Breast epithelium (tissue), 4 donors: ENCODE data around the gene REC8. TPM values are rescaled to one million over a fixed set of nuclear protein-coding genes. Genes with fewer than 3 reads are reported as not detected.

Experiments
- DNase-seq, 2 donors: peaks; one replicate each; pipeline ENCODE4 v3.0.0-alpha.2; 2019; ENCODE audit warnings: low spot score in 2 of 2
- H3K27ac ChIP-seq, 2 donors: fragments of 200-600 bp; sonication (generic) in 1 of 2; one replicate each; pipeline ENCODE4 v1.5.1; 2016 to 2019; ENCODE audit warnings: mild to moderate bottlenecking in 1 of 2
- H3K27me3 ChIP-seq, 2 donors: fragments of 200-600 bp; sonication (generic) in 1 of 2; one replicate each; pipeline versions ENCODE4 v1.5.1 to v1.6.0; 2017 to 2019; ENCODE audit warnings: control low read depth in 1 of 2, mild to moderate bottlenecking in 1 of 2
- H3K36me3 ChIP-seq: fragments of 200-600 bp; one replicate; pipeline ENCODE4 v1.5.1; 2019
- H3K4me1 ChIP-seq, 2 donors: fragments of 200-600 bp; sonication (generic); one replicate each; pipeline ENCODE4 v1.5.1; 2016 to 2019; ENCODE audit warnings: control low read depth in 1 of 2
- H3K4me3 ChIP-seq, 3 donors: fragments of 200-600 bp; sonication (generic); 1 replicate in 2 of 3; 2 replicates in 1 of 3; pipeline ENCODE4 v1.5.1; 2016 to 2019; ENCODE audit warnings: mild to moderate bottlenecking in 3 of 3, moderate library complexity in 2 of 3
- H3K9me3 ChIP-seq, 2 donors: fragments of 200-600 bp; sonication (generic) in 1 of 2; one replicate each; pipeline ENCODE4 v1.5.1; 2016 to 2019; ENCODE audit warnings: control low read depth in 1 of 2
- POLR2A ChIP-seq: fragments of 450-650 bp; IDR thresholded peaks from one replicate; pipeline ENCODE4 v1.6.1; 2016; ENCODE audit warnings: antibody characterized with exemption, mild to moderate bottlenecking, moderate library complexity
- POLR2AphosphoS5 ChIP-seq, 3 donors: sonication (generic); formaldehyde crosslinking; IDR thresholded peaks; one replicate each; pipeline ENCODE4 v1.6.1; 2017; ENCODE audit warnings: antibody characterized with exemption in 3 of 3
- intact Hi-C: fragments of 100-400 bp; cut with DNase I; formaldehyde crosslinking; loops from one replicate; pipeline ENCODE4 v1.15.1; 2023; ENCODE audit warnings: low total_unique reads
- total RNA-seq, 3 donors: library from RNA; depleted of rRNA; stranded (reverse); fragments of >200 nt; gene quantifications; one replicate each; pipeline ENCODE4 v1.1.0, GENCODE V29; 2016
- TF ChIP-seq, protein P1 (sequence below), 3 donors: fragments of 450-650 bp; IDR thresholded peaks; one replicate each; pipeline ENCODE4 v1.5.1; 2016 to 2017; ENCODE audit warnings: antibody characterized with exemption in 3 of 3, mild to moderate bottlenecking in 3 of 3, moderate library complexity in 3 of 3

REC8 gene
- total RNA-seq, 3 donors from 2014 or later = 2.9 to 10.2 (median 6.6) TPM

DNA sequence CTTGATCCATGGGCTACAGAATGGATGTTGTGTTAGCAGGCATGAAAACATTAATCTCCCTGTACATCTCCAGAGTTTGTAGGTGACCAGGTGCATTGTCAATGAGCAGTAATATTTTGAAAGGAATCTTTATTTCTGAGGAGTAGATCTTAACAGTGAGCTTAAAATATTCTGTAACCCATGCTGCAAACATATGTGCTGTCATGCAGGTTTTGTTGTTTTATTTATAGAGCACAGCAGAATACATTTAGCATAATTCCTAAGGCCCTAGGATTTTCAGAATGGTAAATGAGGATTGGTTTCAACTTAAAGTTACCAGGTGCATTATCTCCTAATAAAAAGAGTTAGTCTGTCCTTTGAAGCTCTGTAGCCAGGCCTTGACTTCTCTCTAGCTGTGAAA lies 44.9 kb upstream of the REC8 start:
- no peak for DNase-seq
- Histone ChIP-seq H3K4me3 (no peak overlapping the region), H3K4me1 (no peaks in the 10 kb centered on the region), H3K27me3 (no peaks in the 10 kb centered on the region), H3K9me3 (no peaks in the 10 kb centered on the region), H3K36me3 (peaks cover 14% of the 10 kb centered on the region), H3K27ac (no peak overlapping the region)
- intact Hi-C loops = no loop called here
- TF ChIP-seq, protein P1, sequence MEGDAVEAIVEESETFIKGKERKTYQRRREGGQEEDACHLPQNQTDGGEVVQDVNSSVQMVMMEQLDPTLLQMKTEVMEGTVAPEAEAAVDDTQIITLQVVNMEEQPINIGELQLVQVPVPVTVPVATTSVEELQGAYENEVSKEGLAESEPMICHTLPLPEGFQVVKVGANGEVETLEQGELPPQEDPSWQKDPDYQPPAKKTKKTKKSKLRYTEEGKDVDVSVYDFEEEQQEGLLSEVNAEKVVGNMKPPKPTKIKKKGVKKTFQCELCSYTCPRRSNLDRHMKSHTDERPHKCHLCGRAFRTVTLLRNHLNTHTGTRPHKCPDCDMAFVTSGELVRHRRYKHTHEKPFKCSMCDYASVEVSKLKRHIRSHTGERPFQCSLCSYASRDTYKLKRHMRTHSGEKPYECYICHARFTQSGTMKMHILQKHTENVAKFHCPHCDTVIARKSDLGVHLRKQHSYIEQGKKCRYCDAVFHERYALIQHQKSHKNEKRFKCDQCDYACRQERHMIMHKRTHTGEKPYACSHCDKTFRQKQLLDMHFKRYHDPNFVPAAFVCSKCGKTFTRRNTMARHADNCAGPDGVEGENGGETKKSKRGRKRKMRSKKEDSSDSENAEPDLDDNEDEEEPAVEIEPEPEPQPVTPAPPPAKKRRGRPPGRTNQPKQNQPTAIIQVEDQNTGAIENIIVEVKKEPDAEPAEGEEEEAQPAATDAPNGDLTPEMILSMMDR (IDR thresholded peaks at IDR 0.05) = no peak
- no peak for TF ChIP-seq POLR2A
- no peak for TF ChIP-seq POLR2AphosphoS5 (IDR thresholded peaks at IDR 0.05)

DNA sequence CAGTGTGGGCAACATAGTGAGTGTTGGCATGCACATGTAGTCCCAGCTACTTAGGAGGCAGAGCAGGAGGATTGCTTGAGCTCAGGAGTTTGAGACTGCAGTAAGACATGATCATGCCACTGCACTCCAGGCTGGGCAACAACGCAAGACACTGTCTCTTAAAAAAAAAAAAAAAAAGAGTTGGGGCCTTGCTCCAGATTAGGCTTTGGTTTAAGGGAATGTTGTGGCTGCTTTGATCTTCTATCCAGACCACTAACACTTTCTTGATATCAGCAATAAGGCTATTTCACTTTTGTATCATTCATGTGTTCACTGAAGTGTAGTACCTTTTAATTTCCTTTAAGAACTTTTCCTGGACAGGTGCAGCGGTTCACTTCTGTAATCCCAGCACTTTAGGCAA lies 44.2 kb upstream of the REC8 start:
- TF ChIP-seq POLR2AphosphoS5 (IDR thresholded peaks at IDR 0.05) (no peak), POLR2A (no peak)
- TF ChIP-seq, protein P1 (IDR thresholded peaks at IDR 0.05) = no peak
- Histone ChIP-seq H3K27me3 (no peaks in the 10 kb centered on the region), H3K4me3 (no peak overlapping the region), H3K27ac (no peak overlapping the region), H3K36me3 (peaks cover 11% of the 10 kb centered on the region), H3K9me3 (no peaks in the 10 kb centered on the region), H3K4me1 (no peaks in the 10 kb centered on the region)
- intact Hi-C loops = no loop called here
- no peak for DNase-seq

DNA sequence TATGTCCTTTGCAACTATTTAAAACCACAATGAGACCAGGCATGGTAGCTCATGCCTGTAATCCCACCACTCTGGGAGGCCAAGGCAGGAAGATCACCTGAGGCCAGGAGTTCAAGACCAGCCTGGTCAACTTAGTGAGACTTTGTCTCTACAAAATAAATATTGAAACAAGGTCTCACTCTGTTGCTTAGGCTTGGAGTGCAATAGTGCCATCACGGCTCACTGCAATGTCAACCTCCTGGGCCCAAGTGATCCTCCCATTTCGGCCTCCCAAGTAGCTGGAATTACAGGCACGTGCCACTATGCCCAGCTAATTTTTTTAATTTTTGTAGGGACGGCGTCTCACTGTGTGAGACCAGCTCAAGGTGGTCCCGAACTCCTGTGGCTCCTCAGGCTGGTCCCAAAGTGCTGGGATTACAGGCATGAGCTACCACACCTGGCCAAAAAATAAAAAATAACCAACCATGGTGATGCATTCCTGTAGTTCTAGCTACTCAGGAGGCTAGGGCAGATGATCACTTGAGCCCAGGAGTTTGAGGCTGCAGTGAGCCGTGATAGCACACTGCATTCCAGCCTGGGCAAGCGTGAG lies 42.4 kb upstream of the REC8 start:
- Histone ChIP-seq H3K4me3 (no peak overlapping the region), H3K4me1 (no peaks in the 10 kb centered on the region), H3K9me3 (no peaks in the 10 kb centered on the region), H3K27ac (no peak overlapping the region), H3K27me3 (no peaks in the 10 kb centered on the region), H3K36me3 (no peaks in the 10 kb centered on the region)
- intact Hi-C loops = no loop called here
- no peak for DNase-seq
- no peak for TF ChIP-seq POLR2AphosphoS5 (IDR thresholded peaks at IDR 0.05)
- no peak for TF ChIP-seq POLR2A
- TF ChIP-seq, protein P1 (IDR thresholded peaks at IDR 0.05) = no peak

DNA sequence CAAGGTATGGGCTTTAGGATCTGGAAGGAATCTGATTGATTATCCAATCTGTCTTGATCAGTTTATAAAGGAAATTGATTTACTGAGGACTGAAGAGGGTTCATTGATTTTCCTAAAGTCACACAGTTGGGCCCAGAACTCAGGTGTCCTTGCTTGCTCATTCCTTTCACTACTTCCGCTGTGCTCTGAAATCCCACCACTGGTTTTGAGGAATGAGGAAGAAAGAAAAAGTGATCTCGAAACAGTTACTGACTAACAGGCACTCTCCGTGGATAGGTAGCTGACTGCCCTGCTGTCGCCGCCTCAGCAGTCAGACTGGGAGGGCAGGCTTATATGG lies 41.5 kb upstream of the REC8 start, which contains the start of gene FITM1:
FITM1 (plus strand) TSS at position 280 of the 337 bp plus-strand sequence. CDS start 905 bp downstream, outside the sequence.
- H3K27ac ChIP-seq = peak within 1 kb of the TSS; percentile 73 to 74
- no peaks in the 10 kb centered on the region for H3K27me3 ChIP-seq
- H3K9me3 ChIP-seq = no peaks in the 10 kb centered on the region
- intact Hi-C loops = no loop called here
- no peak for DNase-seq
- no peaks in the 10 kb centered on the region for H3K4me1 ChIP-seq
- TF ChIP-seq, protein P1 (IDR thresholded peaks at IDR 0.05) = no peak
- no peak for TF ChIP-seq POLR2A
- TF ChIP-seq POLR2AphosphoS5 (IDR thresholded peaks at IDR 0.05) = no peak
- H3K4me3 ChIP-seq = no peak within 1 kb of the TSS
- no peaks in the 10 kb centered on the region for H3K36me3 ChIP-seq

DNA sequence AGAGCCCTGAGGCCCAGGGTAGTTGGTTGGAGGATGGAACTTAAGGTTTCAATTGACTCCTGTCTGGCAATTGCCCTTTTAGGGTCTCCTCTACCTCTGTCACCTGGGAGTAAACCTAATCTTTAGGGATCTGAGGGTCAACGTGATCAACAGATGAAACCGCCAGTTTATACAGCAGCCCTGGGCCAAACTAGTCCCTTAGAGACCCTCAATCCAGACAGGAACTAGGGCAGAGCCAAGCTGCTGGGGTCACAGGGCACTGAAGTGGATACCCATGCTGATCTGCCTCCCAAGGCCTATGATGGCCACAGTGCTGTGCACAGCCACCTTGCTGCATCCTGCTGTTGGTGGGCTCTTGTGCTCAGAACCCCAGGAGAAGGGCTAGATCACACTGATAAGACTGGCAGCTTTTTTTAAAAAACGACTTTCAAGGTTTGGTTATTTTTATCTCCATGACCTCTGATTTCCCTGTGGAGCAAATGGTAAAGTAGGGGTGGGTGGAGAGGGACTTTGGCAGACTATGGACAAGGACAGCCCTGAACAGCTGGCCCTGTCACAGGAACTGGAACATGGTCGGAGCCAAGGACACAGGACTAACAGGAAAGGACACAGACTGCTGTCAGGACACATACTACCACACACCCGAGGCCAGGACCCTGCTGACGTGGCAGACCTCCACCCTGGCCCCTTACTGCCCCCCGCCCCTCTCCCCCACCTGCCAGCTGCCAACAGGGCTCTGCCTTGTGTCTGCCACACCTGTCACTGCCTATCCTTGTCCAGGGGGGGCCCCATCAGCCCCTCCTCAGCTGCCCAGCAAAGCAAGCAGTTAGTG lies 40.9 kb upstream of the REC8 start:
- Histone ChIP-seq H3K9me3 (no peaks in the 10 kb centered on the region), H3K27me3 (no peaks in the 10 kb centered on the region), H3K4me1 (no peaks in the 10 kb centered on the region), H3K4me3 (no peak overlapping the region), H3K36me3 (no peaks in the 10 kb centered on the region), H3K27ac (peak overlapping the region; percentile 73 to 74)
- intact Hi-C loops = no loop called here
- TF ChIP-seq, protein P1 (IDR thresholded peaks at IDR 0.05) = no peak
- TF ChIP-seq POLR2A = no peak
- TF ChIP-seq POLR2AphosphoS5 (IDR thresholded peaks at IDR 0.05) = no peak
- no peak for DNase-seq
